Measurements from ENCODE around the gene WAPL.

Gene WAPL

GRCh38 chr10:86411852-86412560, 109.6 kb downstream of the WAPL start:
- DNase-seq (ENCODE audit: low read depth), result no peak

DNA sequence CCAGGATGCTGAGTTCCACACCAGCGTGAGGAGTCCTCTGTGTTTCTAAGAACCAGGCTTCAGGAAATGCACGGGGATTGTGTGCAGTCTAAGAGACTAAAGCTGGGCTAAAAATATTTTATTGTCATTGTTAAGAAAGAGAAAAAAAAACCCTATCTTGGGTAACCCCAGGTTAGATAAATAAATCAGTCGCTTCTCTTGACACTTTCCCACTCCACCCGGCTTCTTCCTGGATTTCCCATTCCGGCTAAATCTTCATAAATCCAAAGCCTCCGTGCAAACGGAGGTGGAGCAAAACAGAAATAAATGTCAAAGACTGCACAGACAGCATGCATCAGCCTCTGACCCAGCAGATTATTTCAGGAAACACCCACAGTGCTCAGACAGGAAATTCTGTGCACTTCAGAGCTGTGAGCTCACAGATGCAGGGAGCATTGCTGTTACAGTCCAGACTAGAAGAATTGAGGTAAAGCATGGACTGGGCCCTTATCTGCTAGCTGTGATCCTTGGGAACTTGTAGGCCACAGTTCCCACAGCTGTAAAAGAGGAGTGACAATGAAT, 110.2 kb downstream of the WAPL start:
- peak; percentile 96 for DNase-seq (ENCODE audit: low read depth)

DNA sequence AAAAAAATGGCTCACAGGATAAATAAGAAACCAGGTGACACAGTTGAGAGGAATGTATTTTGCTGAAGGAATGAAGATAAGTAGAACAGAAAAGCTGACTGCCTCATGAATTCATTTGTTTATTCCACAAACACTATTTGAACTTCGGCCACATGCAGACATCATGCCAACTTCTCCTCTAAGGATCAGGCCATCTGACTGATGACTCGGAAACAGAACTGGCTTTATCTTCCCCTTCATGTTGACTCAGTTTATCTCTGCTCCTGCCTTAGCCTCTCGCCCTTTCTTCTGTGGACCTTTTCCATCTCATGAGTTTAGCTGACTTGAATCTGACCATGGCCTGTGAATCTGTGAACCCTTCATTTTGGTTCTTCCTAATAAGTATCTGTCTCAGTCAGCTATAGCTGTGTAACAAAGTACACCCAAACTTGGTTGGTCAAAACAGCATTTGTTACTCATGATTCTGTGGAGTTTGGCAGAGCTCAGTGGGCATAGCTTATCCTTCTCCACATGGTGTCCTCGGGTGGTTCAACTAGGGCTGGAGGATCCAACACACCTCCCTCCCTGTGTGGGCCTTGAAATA, 111.0 kb downstream of the WAPL start:
- DNase-seq (ENCODE audit: low read depth), result peak; percentile 74

DNA sequence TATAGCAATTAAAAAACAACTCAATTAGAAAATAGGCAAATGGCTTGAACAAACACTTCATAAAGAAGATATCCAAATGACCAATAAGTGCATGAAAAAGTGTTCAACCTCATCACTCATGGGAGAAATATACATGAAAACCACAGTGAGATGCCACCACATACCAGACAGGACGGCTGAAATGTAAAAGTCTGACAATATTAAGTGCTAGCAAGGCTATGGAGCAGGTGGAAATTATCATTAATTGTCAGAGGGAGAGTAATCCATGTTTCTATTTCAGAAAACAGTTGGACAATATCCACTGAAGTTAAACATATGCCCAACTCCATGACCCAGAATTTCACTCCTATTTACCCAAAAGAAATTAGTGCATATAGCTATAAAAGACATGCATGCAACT, 112.4 kb downstream of the WAPL start:
- DNase-seq (ENCODE audit: low read depth), result no peak

DNA sequence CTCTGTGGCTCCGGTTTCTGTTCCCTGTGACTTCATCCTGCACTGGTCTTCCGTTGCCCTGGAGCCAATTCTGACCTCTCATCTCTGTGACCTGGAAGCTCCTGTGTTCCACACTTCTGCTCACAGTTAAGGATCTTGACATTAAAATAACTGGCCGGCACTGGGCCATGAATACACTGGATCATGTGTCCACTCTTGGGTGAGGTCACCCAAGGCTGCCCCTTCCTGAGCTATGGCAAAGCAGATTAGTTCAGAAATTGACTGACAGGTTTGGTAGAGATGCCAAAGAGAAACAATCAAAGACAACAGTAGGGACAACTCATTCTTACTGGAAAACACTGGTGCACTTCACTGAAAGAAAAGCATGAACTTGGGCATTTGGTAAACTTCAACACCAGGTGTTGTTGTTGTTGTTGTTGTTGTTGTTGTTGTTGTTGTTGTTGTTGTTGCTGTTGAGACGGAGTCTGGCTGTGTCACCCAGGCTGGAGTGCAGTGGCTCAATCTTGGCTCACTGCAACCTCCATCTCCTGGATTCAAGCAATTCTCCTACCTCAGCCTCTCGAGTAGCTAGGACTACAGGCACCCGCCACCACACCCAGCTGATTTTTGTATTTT, 118.3 kb downstream of the WAPL start:
- peak; percentile 6 for DNase-seq (ENCODE audit: low read depth)

DNA sequence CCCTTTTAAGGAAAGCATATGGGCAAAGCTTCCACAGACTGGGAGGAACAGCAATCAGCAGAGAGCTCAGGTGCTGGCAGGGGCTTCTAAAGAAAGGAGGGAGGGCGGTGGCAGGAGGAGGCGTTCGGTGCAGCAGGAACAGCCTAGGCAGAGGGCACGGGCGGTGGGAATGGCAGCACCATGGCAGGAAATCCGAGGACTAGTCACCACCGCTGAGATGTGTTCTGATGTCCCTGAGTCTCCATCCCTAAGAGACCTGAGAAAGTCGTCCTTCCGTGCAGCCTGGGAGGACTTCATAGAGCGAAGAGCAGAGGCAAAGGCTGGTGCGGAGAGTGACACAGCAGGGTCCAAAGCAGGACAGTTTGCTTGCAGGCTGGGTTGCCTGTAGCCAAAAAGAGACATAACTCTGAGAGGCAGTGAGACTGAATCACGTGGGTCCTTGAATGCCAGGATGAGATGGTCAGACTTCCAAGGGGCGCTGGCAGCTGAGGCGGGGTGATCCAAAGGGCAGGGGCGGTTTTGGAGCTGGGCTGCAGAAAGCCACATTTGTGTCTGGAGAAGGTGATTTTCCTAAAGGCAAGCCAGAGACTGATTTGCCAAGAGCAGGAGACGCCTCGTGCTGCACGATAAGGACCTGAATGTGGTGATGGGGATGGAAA, 119.2 kb downstream of the WAPL start:
- DNase-seq (ENCODE audit: low read depth), result peak; percentile 67

DNA sequence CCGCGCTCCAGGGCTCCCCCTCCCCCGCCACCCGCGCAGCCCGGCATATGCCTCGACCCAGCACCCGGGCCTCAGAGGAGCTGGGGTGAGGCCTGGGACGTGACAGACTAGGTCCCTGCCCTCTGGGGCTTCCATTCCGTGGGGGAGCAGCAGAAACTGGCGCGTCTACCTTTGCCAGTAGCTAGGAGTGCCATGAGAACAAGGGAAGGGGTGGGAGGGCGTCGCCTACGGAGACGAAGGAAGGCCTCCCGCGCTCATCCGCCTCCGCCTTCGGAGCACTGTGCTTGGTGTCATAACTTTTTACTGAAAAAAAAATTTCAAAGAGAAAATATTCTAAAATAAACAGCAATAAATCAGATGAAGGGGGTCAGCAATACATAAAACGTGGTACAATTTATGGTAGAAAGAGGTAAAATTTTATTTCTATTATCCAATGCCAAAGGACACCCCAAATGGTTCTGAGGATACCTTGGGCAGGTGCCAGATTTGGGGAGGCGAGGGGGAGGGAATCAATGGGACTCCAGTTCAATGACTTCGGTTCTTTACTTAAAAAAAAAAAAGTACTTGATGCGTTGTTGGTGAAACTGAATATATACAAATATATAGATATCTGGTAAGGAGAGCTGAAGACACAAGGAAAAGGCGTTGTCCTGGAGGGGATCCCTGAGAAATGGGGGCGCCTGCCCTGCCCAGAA, 119.9 kb downstream of the WAPL start:
- peak; percentile 4 for DNase-seq (ENCODE audit: low read depth)

DNA sequence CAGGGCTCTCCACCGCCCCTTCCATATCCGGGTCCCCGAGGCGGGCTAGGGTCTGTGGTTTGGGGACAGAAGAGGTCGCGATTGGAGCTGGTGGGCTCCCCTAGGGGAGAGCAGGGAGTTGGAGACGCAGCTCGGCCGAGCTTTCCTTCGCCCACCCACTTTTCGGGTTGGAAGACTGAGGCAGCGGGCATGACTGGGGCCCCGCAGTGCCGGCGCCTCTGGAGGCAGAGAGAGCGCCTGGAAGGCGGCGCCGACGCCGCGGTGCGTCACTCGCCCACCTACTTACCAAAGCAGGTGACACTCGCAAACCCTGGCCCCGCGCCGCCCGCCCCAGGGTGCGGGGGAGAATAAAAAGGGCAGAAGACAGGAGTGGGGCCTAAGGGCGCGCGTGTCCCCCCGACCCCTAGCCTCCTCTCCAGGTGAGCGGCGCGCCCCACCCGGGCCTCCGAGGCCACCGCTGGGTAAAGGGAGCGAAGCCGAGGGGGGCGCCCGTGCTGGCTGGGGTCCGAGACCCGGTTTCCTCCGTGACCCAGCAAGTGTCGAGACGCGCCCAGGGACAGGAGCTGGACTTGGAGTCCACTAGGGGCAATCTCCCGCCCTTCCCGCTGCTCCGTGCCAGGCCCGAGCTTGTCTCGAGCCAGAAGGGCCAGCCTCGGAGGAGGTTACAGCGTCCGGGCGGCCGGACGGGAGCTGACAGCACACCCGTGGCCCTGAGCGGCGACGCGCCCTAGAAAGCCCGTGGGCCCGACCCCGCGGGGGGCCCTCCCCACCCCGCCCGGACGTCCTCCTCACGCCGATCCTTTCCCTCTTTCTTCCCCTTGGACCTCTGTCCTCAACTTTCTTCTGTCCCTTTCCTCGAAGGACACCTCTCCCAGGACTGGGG, 120.6 kb downstream of the WAPL start:
- peak; percentile 66 for DNase-seq (ENCODE audit: low read depth)

GRCh38 chr10:86399879-86400704, 121.5 kb downstream of the WAPL start:
- peak; percentile 97 for DNase-seq (ENCODE audit: low read depth)

DNA sequence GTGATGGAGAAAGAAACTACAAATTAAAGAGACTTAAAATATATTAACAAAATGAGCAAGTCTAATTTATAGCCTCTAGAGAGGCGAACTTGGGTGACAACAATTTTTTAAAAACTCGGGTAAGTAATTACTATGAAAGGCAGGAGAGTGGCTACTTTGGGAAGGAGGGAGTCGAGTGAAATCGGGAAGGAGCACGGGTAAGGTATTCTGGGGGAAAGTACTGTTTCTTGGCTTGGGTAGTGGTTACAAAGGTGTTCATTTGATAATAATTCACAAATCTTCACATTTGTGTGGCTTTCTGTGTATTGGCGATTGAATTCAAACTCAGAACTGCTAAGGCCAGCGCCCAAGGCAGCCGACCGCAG, 122.1 kb downstream of the WAPL start:
- no peak for DNase-seq (ENCODE audit: low read depth)

DNA sequence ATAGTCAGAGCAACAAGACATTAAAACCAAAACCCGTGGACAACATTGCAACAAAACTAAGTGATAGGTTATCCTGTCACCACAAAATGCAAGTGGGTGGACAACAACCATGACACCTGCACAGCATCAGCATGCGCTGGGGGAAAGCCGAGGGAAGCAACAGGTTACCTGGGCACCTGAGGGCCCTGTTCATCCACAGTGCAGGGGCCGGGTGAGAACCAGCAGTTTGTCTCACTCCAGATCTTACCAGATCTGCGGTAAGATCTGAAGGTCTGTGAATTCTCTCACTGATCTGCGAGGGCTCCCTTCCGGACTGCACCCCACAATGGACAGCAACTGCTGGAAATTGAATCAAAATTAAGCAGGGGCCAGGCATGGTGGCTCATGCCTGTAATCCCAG, 124.5 kb downstream of the WAPL start:
- no peak for DNase-seq (ENCODE audit: low read depth)

DNA sequence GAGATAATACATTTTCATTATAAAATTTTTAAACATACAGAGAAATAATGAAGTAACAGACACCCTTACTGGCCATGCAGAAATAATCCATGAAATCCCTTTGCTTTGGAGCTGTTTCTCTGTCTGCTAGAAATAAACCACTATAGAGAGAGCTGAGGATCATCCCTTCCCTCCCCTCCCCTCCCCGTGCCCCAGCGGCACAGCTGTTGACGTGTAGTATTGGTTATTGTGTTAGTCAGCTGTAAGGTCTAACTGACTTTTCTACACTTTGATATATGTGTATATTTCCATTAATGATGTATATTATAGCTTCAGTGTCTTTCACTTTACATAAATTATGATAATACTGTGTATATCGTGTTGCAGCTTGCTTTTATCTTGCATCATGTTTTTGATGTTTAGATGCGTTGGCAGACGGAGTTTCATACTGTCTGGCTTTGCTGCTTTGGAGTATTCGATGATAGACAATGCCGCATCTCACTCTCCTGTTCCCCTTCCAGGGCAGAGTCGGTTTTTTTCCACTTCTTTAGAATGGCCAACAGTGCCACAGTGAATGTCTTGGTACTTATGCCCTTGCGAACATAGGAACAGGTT, 127.6 kb downstream of the WAPL start:
- no peak for DNase-seq (ENCODE audit: low read depth)

DNA sequence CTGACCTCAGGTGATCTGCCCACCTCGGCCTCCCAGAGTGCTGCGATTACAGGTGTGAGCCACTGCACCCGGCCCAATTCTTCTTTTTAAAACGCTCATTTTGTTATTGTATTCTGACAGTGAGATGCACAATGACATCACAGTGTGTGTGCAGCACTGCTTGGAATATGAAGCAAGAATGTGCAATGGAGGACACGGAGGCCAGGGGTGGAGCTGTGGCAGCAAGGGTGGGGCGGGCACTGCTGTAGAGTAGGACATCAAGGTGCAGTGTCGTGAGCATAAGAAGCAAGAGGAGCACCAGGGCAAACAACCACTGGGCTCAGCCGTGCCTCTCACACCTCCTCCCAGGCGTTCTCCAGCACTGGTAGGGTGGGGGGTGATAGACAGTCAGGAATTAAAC, 128.2 kb downstream of the WAPL start:
- no peak for DNase-seq (ENCODE audit: low read depth)

DNA sequence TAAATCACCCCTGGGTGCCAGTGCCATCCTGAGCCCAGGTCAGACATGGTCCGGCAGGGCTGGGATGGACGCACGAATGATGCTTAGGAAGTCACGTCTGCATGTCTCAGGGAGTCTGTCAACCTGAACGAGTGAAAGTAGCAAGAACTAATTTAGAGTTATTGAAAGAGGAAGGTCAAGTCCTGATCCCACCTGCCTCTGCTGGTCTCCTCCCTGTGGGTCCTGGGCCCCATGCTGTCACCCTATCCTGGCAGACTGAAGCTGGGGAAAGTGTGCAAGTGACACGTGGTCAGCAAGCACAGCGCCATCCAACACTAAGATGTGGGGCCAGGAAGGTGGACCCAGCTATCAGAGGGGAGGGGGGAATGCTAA, 128.9 kb downstream of the WAPL start:
- DNase-seq (ENCODE audit: low read depth), result no peak

DNA sequence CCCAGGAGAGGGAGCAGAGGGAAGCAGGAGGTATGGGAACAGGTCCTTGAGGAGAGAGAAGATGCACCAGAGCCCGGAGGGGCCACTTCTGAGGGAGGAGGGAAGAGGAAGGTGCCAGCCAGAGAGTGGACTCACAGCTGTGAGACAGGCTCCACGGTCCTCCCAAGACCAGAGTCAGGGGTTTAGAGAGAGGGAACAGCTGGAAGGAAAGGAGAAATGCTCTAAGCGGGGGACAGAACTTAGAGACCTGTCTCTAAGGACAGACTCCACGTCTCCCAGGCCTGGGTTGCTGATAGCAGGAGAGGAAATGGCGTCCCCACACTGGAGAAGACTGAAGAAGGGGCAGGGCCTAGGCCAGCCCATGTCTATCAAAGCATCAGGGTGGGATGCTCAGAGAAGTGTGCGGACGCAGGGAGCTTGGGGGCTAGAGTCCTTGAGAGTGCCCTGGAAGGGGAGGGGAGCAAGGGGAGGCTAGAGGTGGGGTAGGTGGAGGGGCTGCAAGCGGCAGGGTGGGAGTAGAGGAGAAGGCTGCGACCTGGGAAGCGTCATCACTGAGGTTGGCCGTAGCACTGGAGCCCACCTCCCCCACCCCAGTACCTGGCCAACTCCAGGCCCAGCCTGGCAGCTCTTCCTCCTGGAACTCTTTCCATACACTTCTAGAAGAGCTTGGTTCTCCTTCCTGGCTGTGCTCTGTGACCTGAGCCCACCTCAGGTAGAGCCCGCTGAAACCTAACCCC, 129.4 kb downstream of the WAPL start:
- no peak for DNase-seq (ENCODE audit: low read depth)

DNA sequence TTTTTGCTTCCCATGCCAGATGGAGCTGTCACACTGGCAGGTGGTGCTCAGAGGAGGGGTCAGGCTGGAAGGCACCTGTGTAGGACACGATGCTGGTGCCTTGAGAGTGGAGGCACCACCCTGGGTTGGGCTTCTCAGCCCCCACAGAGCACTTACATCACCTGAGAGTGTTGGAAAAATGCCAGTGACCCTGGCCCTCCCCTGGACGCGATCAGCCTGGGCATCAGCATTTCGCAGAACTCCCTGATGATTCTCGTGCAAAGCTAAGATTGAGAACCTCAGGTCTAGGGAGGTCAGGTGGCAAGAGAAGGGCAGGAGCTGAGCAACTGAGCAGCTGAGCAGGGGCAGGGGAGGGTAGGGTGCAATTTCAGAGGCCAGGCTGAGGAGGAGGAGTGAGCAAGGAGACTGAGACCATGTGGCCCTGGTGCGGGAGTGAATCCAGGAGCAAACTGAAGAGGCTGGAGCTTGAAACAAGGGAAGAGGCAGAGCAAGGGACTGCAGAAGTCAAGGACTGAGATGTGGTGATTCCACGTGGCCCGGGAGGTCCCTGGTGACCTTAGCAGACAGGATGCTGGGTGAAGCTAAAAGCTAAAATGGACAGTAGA, 130.3 kb downstream of the WAPL start:
- DNase-seq (ENCODE audit: low read depth), result no peak

GRCh38 chr10:86390337-86391120, 131.1 kb downstream of the WAPL start:
- DNase-seq (ENCODE audit: low read depth), result no peak

Data from EH (cell line).